Activated CD8-positive, alpha-beta memory T cell treated with anti-CD3 and anti-CD28 coated beads, Interleukin-2, amount 50 U/mL, for 1 hour (primary cell): ENCODE measurements around the gene LCTL.

Experiments used
- DNase-seq: peaks from one replicate; pipeline ENCODE4 v3.0.0-alpha.2; 2020; ENCODE audit errors: extremely low read depth

The LCTL gene, protein sequence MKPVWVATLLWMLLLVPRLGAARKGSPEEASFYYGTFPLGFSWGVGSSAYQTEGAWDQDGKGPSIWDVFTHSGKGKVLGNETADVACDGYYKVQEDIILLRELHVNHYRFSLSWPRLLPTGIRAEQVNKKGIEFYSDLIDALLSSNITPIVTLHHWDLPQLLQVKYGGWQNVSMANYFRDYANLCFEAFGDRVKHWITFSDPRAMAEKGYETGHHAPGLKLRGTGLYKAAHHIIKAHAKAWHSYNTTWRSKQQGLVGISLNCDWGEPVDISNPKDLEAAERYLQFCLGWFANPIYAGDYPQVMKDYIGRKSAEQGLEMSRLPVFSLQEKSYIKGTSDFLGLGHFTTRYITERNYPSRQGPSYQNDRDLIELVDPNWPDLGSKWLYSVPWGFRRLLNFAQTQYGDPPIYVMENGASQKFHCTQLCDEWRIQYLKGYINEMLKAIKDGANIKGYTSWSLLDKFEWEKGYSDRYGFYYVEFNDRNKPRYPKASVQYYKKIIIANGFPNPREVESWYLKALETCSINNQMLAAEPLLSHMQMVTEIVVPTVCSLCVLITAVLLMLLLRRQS

GRCh38 chr15:66565741-66566144, at the start of gene LCTL:
LCTL (minus strand) TSS chr15:66565998; CDS start chr15:66565365, 633 bp downstream.
- DNase-seq, result no peak

DNA sequence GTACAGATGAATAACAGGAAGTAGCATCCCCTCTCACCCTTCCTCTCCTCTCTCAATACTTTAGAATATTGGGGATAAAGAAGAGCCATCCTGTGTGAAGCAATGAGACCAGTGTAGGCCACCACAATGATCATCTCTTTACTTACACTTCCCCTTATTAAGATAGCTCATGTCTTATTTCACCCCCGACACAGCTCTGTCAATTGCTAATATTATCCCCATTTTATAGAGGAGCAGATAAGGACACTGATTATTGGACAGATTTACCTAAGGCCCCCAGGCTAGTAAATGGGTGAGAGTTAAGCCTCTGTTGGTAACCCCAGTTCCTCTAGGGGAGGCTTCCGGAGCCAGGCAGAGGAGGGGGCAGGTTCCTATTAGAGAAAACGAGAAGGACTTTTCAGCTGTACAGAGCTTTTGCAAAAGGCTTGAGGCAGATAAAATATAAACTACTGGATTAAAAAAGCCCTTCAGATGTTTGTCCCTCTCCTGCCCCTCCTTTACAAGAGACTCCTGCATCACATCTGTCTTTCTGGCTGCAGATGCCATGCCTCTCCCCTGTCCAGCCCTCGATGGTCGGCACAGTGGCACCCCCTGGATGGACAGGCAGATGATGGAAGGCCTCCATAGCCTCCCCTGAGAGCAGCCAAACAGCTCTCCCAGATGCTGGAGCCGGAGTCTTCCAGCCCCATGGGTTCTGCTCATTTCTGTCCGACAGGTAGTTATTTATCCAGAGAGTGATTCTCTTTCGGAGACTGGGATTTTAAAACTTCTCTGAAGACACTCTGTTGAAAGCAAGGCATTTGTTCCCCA, 49.4 kb upstream of the LCTL start:
- DNase-seq, result no peak

GRCh38 chr15:66614456-66614855, 48.7 kb upstream of the LCTL start:
- no peak for DNase-seq

DNA sequence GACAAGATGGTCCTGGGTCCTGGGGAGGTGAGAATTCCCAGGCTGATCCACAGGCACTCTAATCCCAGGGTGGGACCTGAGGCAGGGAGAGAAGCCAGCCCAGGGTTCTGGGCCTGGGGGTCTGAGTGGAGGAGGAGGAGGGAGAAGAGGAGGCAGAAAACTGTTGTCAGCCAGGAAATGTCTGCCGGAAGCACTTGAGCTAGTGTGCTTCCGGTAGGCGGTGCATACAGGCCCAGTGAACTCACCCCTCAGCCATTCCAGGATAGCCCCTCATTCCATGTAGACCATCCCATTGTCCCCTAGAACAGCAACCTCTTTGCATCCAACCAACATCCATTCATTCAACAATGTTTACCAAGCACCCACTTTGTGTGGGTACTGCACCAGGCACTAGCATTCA, 47.9 kb upstream of the LCTL start:
- no peak for DNase-seq

DNA sequence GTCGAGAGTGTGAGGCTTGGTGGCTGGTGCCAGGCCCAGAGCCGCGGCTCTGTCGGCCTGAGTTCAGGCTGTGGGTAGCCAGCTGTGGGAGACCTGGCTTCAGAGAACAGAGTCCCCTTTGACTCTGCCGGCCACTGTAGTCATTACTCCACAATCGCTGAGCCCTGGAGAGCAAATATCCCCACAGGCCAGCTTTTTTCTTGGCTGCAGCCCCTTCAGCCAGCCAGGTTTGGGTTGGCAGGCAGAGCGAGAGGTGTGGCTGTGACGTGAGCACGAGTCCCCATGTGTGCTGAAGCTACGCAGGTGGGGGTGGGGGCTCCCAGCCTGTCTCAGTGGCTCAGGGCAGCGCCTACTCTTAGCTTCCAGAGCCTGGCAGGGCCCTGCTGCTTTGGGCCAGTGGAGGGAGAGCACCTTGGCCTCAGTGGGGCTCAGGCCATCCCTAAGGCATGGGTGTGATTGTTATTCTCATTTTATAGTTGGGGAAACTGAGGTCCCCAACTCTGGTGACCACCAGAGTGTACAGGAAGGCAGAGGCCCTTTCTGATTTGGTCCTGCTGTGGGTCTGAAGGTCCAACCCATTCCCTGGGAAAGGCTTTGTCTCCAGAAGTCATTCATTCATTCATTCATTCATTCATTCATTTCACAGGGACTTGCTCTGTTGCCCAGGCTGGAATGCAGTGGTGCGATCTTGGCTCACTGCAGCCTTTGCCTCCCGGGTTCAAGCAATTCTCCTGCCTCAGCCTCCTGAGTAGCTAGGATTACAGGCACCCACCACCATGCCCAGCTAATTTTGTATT, 45.7 kb upstream of the LCTL start:
- no peak for DNase-seq

DNA sequence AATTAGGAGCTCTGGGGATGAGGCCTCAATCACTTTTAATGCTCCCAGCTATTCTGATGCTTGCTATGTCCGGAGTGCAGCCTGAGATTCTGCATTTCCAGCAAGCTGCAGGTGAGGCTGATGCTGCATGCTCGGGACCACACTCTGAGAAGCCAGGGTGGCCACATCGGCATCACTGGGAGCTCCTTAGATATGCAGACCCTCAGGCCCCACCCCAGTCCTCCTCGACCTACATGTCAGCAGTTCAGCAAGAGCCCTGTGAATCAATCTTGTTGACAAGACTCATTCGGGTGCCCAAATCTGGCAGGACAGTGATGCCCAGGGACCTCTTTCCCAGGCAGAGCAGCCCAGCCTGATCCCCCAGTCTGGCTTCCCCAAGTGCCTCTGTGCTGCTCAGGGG, 44.1 kb upstream of the LCTL start:
- no peak for DNase-seq

DNA sequence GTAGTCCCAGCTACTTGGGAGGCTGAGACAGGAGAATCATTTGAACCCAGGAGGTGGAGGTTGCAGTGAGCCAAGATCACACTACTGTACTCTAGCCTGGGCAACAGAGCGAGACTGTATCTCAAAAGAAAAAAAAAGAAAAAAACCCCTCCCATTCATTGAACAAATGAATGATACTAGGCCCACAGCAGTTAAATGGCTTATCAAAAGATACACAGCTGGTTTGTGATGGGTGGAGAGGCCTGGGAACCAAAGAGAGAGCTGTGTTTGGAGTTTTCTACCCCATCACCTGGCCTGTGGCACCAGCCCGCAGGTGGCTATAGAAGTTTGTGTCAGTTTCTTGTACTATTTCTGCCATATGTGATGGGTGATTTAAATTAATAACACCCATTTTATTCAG, 43.1 kb upstream of the LCTL start:
- no peak for DNase-seq

DNA sequence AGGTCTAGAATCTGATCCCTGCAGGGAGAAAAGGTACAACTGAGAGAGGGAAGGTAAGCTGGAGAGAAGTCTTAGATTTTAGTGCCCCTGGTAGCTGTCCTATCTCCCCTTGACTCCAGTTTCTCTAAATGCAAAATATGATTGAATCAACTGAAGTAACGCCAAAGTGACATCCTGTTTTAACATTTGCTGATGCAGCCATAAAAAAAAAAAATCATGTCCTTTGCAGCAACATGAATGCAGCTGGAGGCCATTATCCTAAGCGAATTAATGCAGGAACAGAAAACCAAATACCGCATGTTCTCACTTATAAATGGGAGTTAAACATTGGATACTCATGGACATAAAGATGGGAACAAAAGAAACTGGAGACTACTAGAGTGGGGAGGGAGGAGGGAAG, 42.4 kb upstream of the LCTL start:
- no peak for DNase-seq

GRCh38 chr15:66603301-66604179, 37.7 kb upstream of the LCTL start:
- no peak for DNase-seq

DNA sequence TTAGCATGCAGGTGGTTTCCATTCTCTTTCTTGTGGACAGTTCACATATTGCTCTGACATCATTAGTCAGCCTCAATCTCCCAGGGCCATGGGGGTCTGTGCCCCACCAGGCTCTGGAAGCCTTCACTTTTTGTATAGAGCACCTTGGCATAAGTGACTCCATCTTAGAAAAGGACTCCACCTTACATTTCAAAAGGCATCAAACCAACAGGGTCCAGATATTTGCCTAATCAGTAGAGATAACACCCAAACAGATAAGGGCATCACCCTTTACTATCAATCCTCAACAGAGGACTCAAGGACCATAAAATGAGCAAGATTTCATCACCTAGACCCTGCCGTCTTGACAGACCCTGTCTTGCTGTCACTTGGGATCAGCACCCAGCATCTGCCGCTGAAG, 35.7 kb upstream of the LCTL start:
- DNase-seq, result no peak

- no peak for DNase-seq
These were observed 34.4 kb upstream of the LCTL start for GRCh38 chr15:66600240-66600627.

GRCh38 chr15:66599536-66600239, 33.9 kb upstream of the LCTL start:
- no peak for DNase-seq

DNA sequence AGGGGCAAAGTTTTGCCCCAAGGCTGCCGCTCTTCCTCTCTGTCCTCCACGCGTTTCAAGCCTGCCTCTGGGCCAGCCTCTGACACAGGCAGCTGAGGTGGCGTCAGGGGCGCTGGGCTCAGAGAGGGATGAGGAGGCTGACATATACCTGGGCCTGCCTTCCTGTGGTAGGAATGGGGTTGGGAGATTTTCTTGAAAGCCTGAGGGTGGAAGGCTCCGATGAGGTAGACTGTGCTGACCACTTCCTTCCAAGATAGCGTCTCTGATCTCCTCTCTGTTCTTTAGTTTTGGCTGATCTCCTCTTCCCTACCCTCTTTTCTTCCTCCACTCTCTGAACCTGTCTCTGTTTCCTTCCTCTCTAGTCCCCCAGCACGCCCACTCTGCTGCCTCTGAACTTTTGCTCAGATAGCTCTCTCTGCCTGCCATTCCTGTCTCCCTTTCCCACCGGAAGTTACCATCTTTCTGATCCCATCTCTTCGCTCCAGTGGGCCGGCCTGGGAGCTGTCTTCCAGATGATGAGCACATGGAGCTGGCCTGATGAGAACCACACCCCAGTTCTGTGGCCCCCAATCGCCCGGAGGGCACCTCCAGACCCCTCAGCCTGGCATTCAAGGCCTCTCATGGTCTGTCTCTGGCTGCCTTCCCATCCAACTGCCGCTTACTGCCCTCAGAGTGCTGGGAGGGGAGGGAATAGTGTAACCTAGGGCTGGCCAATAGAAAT, 32.5 kb upstream of the LCTL start:
- DNase-seq, result no peak

- DNase-seq, result no peak
These were observed 30.2 kb upstream of the LCTL start for GRCh38 chr15:66595931-66596545.

- no peak for DNase-seq
These were observed 29.5 kb upstream of the LCTL start for GRCh38 chr15:66595332-66595731.

DNA sequence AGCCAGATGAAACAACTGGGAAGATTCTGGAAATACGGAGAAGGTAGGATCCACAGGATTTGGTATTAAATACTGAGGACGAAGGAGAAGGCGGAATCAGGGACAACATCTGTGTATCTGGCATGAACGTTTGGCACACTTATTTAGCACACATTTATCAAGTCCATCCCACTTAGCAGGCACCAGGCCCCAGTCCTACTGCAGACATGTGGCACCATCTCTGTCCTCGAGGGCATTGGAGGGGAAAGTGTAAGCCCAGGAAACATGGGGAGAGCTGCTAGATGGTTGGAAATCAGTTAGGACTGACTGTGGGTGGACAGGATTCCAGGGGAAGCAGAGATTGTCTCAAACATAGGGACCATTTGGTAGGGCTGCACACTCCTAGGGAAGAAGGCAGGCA, 29.0 kb upstream of the LCTL start:
- DNase-seq, result no peak

DNA sequence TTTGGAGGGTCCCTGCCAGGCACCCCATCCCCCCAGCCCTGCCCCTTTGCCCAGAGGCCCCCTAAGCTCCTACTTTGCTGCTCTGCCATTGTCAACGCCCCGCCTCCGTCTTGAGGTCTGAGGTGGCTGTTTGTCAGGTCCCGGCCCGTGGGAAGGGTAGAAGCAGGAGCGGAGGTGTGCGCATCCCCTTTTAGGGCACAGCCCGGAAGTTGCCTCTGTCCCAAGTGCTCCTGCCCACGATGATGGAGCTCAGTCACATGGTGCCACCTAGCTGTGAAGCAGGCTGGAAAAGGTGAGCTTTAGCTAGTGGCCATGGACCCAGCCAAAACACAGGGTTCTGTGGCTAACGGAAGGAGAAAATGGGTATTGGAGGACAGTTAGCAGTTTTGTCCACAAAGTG, 28.5 kb upstream of the LCTL start:
- no peak for DNase-seq

GRCh38 chr15:66593219-66593780, 27.5 kb upstream of the LCTL start:
- DNase-seq, result no peak
